T47D (cell line): Measurements from ENCODE around the gene VWA8.
"Not testable (repeated sequence)": the region's sequence is repeated elsewhere in the genome, so short reads cannot be mapped to it uniquely, and the experiment has no call there.

Experiments
- DNase-seq, 2 experiments: peaks; one replicate each; pipeline versions ENCODE4 v3.0.0 to v3.0.0-alpha.2; 2011 to 2012; ENCODE audit warnings: low read depth in 1 of 2, low spot score in 1 of 2
- JUND ChIP-seq: IDR thresholded peaks from 2 replicates; pipeline ENCODE4 v1.6.1; 2012; ENCODE audit warnings: low read depth
- in situ Hi-C: cut with HindIII; loops from 2 replicates; pipeline ENCODE4 v1.10.0; 2016; ENCODE audit warnings: low sequenced_read_pairs, low pct_unique_long_range_greater_than_20kb

VWA8 gene

GRCh38 chr13:41934994-41935393, 25.9 kb downstream of the VWA8 start:
- DNase-seq: no peak
- TF ChIP-seq JUND: no peak
- in situ Hi-C loops: no loop called here

- in situ Hi-C loops: no loop called here
- DNase-seq: no peak
- no peak for TF ChIP-seq JUND
Measured at GRCh38 chr13:41934120-41934519, 26.8 kb downstream of the VWA8 start.

- in situ Hi-C loops: no loop called here
- DNase-seq: no peak
- TF ChIP-seq JUND: no peak
Measured at GRCh38 chr13:41931337-41931736, 29.6 kb downstream of the VWA8 start.

- in situ Hi-C loops: no loop called here
- TF ChIP-seq JUND: no peak
- no peak for DNase-seq
Measured at GRCh38 chr13:41930154-41930553, 30.8 kb downstream of the VWA8 start.

GRCh38 chr13:41928323-41928722, 32.6 kb downstream of the VWA8 start:
- no peak for DNase-seq
- TF ChIP-seq JUND: no peak
- in situ Hi-C loops: no loop called here

GRCh38 chr13:41925014-41925413, 35.9 kb downstream of the VWA8 start:
- no peak for TF ChIP-seq JUND
- DNase-seq: no peak
- in situ Hi-C loops: no loop called here

GRCh38 chr13:41922894-41923293, 38.0 kb downstream of the VWA8 start:
- in situ Hi-C loops, DNase-seq: not testable (repeated sequence)

GRCh38 chr13:41919741-41920487, 41.0 kb downstream of the VWA8 start:
- in situ Hi-C loops: no loop called here

GRCh38 chr13:41919031-41919740, 41.7 kb downstream of the VWA8 start:
- in situ Hi-C loops: no loop called here
- DNase-seq: no peak
- TF ChIP-seq JUND: no peak

More at GRCh38 chr13:41919741-41920487, 41.0 kb downstream of the VWA8 start:
- DNase-seq: no peak
- no peak for TF ChIP-seq JUND

GRCh38 chr13:41917641-41918040, 43.3 kb downstream of the VWA8 start:
- no peak for DNase-seq
- TF ChIP-seq JUND: no peak
- in situ Hi-C loops: no loop called here

DNA sequence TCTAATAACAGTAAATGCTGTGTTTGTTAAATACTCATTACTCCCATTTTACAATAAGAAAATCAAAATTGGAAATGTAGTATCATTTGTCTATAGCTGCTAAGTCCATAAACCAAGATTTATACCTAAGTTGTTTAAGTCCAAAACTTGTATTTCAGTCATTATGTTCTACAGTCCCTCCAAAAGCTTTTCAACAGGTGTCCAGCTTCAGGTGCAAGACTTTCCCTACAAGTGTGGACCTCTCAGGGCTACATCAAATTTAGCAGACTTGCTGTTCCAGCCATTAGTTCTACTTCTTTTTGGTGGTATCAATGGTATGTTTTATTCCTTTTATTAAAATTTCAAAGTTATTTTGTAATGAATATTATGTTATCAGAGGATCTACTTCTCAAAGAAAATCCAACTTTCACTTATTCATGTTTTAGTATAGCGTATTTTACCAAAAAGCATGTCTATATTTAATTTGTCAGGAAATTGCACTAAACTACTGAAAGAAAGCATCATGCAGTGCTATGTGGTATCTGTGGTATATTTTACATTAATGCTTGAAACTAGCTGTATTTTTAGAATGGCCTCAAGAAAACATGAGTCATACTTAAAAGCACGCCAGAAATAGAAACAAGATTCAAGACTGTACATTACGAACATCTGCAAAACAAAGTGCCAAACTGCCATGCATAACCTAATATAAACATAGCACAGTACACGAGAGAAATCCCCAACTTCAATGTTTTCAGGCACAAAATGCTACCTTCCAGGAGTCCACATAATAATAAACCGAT, 44.5 kb downstream of the VWA8 start:
- in situ Hi-C loops: no loop called here
- no peak for DNase-seq
- no peak for TF ChIP-seq JUND

DNA sequence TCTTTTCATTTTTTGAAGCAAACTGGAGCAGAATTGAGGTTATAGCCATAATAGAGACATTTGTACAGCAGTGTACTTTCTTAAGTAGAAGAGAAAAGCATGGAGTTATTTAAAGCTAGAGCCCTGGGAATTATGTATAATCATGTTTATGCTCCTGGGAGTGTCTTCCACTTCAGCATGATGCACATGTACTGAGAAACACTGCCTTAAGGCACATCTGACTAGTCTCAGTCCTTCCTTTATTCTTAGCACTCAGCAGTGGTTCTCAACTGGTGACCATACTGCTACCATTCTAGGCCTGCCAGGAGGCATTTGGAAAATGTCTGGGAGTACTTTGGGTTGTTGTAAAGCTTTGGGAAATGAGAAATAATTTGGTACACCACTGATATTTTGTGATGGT, 45.8 kb downstream of the VWA8 start:
- in situ Hi-C loops: no loop called here
- no peak for TF ChIP-seq JUND
- no peak for DNase-seq

DNA sequence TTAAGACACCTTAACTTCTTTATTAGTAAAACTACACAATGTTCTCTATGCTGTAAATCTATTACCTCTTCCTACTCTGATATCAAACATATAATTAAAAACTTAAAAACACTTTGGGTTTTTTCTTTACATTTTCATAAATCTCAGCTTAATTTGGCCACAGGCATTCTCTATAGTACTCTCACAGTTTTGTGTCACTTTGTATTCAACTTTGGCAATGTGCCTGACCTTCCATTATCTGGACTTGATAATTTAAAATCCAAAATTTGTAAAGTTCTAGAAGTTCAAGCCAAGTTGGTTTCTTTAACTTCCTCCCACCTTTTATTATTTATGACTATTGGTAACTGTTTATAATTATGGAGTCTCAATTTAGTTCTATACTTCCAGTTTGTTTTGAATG, 46.4 kb downstream of the VWA8 start:
- in situ Hi-C loops: no loop called here
- TF ChIP-seq JUND: no peak
- DNase-seq: no peak
